Activated CD8-positive, alpha-beta T cell treated with anti-CD3 and anti-CD28 coated beads for 36 hours (primary cell): Measurements from ENCODE around the gene MCMBP. TPM values are rescaled to one million over a fixed set of nuclear protein-coding genes. Genes with fewer than 3 reads are reported as not detected.
"Not testable (repeated sequence)": the region's sequence is repeated elsewhere in the genome, so short reads cannot be mapped to it uniquely, and the experiment has no call there.

Experiments used
- ATAC-seq: fragments of 200-7000 bp; cut with Tn5 transposase; one replicate; pipeline ENCODE4 v1.10.0; 2021; ENCODE audit warnings: mild to moderate bottlenecking, moderate library complexity
- CTCF ChIA-PET: fragments of 350-600 bp; sonication (Branson Sonifier 250); formaldehyde crosslinking; loops from one replicate; lab custom pipeline; 2021; ENCODE audit warnings: antibody characterized with exemption; lab: Charles Lee
- POLR2A ChIA-PET: fragments of 350-600 bp; sonication (Branson Sonifier 250); formaldehyde crosslinking; loops from one replicate; lab custom pipeline; 2021; ENCODE audit warnings: antibody characterized with exemption; lab: Charles Lee
- DNase-seq: peaks from one replicate; pipeline ENCODE4 v3.0.0-alpha.2; 2020
- H3K27ac Mint-ChIP-seq: one replicate; pipeline ENCODE4 v1.8.0; 2021; ENCODE audit warnings: mild to moderate bottlenecking, mixed read lengths
- H3K27me3 Mint-ChIP-seq: one replicate; pipeline ENCODE4 v1.8.0; 2021; ENCODE audit warnings: mixed read lengths
- H3K36me3 Mint-ChIP-seq: one replicate; pipeline ENCODE4 v1.8.0; 2021; ENCODE audit warnings: low read depth, mixed read lengths
- H3K4me1 Mint-ChIP-seq: one replicate; pipeline ENCODE4 v1.8.0; 2021; ENCODE audit warnings: low read depth, mixed read lengths
- H3K4me3 Mint-ChIP-seq: one replicate; pipeline ENCODE4 v1.8.0; 2021; ENCODE audit warnings: mild to moderate bottlenecking, moderate library complexity, mixed read lengths
- H3K9me3 Mint-ChIP-seq: one replicate; pipeline ENCODE4 v1.8.0; 2021; ENCODE audit warnings: mixed read lengths
- intact Hi-C: fragments of 100-400 bp; cut with micrococcal nuclease; formaldehyde crosslinking; loops from one replicate; pipeline ENCODE4 v1.10.0; 2022
- total RNA-seq, 2 experiments: library from RNA; stranded (reverse); gene quantifications; one replicate each; pipeline ENCODE4 v1.2.3, GENCODE V29; 2021
- TF ChIP-seq, protein P1 (sequence below): fragments of 200-600 bp; IDR thresholded peaks from one replicate; pipeline ENCODE4 v1.8.0; 2022; ENCODE audit warnings: antibody characterized with exemption, mild to moderate bottlenecking

MCMBP gene
- total RNA-seq, 2 experiments from 2014 or later, result 86.2 to 90.5 TPM

DNA sequence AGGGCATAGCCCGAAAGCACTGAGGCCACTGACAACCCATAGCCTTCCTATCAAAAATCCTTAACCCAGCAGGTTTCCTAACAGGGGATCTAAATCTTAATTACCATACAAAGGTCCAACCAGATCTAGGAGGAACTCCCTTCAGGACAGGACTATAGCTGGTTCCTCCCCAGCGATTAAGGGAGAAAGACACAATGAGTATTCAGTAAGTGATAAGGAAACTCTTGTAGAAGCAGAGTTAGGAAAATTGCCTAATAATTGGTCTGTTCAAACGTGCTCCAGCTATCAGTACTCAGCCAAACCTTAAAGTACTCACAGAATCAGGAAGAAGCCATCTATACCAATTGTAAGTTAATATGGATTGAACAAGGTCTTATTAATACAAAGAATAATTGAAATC, 16.6 kb upstream of the MCMBP start:
- H3K27me3 Mint-ChIP-seq, H3K4me3 Mint-ChIP-seq, ATAC-seq, H3K27ac Mint-ChIP-seq, DNase-seq, H3K9me3 Mint-ChIP-seq, intact Hi-C loops, CTCF ChIA-PET, H3K36me3 Mint-ChIP-seq: not testable (repeated sequence)
- peaks cover 11% of the 10 kb centered on the region for H3K4me1 Mint-ChIP-seq
- POLR2A ChIA-PET, result interaction anchor here (4.7 kb wide), 1 partner anchor 16 kb away, joined by 38 read pairs; the partner anchor contains the start of gene MCMBP

GRCh38 chr10:119888715-119889114, 16.1 kb upstream of the MCMBP start:
- H3K9me3 Mint-ChIP-seq, H3K36me3 Mint-ChIP-seq, CTCF ChIA-PET, DNase-seq, H3K4me1 Mint-ChIP-seq, intact Hi-C loops, H3K27ac Mint-ChIP-seq, ATAC-seq, H3K4me3 Mint-ChIP-seq, H3K27me3 Mint-ChIP-seq: not testable (repeated sequence)
- POLR2A ChIA-PET, result interaction anchor here (4.7 kb wide), 1 partner anchor 16 kb away, joined by 38 read pairs; the partner anchor contains the start of gene MCMBP

DNA sequence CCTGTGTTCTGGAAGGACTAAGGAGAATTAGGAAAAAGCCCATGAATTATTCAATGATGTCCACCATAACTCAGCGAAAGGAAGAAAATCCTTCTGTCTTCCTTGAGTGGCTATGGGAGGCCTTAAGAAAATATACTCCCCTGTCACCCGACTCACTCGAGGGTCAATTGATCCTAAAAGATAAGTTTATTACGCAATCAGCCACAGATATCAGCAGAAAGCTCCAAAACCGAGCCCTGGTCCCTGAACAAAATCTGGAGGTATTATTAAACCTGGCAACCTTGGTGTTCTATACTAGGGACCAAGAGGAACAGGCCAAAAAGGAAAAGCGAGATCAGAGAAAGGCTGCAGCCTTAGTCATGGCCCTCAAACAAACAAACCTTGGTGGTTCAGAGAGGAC, 13.4 kb upstream of the MCMBP start:
- intact Hi-C loops, H3K9me3 Mint-ChIP-seq, H3K27me3 Mint-ChIP-seq, DNase-seq, H3K36me3 Mint-ChIP-seq, ATAC-seq, H3K4me1 Mint-ChIP-seq, CTCF ChIA-PET, H3K4me3 Mint-ChIP-seq, H3K27ac Mint-ChIP-seq: not testable (repeated sequence)
- POLR2A ChIA-PET, result interaction anchor here (2.0 kb wide), 1 partner anchor 13 kb away, joined by 6 read pairs; no protein-coding TSS in a partner anchor

DNA sequence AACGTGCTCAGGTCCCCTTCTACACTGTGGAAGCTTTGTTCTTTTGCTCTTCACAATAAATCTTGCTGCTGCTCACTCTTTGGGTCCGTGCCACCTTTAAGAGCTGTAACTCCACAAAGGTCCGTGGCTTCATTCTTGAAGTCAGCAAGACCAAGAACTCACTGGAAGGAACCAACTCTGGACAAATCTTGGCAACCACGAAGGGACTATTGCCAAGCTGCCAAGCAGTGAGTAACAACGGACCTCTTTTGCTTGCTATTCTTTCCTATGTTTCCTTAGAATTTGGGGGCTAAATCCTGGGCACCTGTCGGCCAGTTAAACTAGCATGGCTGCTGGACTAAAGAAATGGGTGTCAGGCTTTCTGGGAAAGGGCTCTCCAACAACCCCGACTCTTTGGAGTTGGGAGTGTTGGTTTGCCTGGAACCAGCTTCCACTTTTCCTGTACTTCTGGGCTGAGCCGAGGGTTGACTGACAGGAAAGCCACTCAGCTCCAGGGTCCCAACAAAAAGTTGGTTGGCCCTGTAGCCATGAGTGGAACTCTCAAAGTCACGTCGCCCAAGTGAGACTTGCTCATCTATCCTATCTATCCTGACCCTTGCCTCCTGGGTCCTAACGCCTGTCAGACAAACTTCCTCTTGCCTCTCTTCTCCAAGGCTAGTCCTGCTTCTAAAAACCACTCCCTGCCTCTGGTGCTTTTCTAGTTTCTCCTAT, 11.4 kb upstream of the MCMBP start:
- H3K9me3 Mint-ChIP-seq, H3K27me3 Mint-ChIP-seq, H3K4me1 Mint-ChIP-seq, DNase-seq, H3K36me3 Mint-ChIP-seq, ATAC-seq, H3K4me3 Mint-ChIP-seq, H3K27ac Mint-ChIP-seq, intact Hi-C loops: not testable (repeated sequence)
- POLR2A ChIA-PET, result interaction anchor here (1.0 to 1.6 kb wide), 3 partner anchors 8 to 11 kb away, joined by 3 to 11 read pairs (median 3); partner anchors contain the start of genes MCMBP and SEC23IP
- CTCF ChIA-PET, result interaction anchor here (0.7 to 1.3 kb wide), 3 partner anchors 8 to 24 kb away, joined by 3 to 4 read pairs (median 3); partner anchors contain the start of genes MCMBP and SEC23IP

DNA sequence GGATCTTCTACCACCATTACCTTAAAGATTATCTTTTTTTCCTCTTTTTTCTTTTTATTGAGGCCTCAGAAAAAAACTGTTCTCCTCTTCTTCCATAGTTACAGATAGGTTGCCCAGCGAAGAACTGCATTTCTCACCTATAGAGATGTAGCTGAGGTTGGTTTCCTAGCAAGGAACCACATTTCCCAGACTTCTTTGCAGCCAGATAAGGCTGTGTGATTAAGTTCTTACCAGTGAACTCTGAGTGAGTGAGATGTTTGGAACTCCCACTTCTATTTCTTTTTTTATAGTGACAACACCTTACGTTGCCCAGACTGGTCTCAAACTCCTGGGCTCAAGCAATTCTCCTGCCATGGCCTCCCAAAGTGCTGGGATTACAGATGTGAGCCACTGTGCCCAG, 5.9 kb upstream of the MCMBP start:
- H3K4me3 Mint-ChIP-seq, result no peak overlapping the region
- ChIA-PET POLR2A (no interaction called here), CTCF (no interaction called here)
- H3K27me3 Mint-ChIP-seq, result no peaks in the 10 kb centered on the region
- no peak for DNase-seq
- H3K9me3 Mint-ChIP-seq, result no peaks in the 10 kb centered on the region
- H3K36me3 Mint-ChIP-seq, result no peaks in the 10 kb centered on the region
- TF ChIP-seq, protein P1, sequence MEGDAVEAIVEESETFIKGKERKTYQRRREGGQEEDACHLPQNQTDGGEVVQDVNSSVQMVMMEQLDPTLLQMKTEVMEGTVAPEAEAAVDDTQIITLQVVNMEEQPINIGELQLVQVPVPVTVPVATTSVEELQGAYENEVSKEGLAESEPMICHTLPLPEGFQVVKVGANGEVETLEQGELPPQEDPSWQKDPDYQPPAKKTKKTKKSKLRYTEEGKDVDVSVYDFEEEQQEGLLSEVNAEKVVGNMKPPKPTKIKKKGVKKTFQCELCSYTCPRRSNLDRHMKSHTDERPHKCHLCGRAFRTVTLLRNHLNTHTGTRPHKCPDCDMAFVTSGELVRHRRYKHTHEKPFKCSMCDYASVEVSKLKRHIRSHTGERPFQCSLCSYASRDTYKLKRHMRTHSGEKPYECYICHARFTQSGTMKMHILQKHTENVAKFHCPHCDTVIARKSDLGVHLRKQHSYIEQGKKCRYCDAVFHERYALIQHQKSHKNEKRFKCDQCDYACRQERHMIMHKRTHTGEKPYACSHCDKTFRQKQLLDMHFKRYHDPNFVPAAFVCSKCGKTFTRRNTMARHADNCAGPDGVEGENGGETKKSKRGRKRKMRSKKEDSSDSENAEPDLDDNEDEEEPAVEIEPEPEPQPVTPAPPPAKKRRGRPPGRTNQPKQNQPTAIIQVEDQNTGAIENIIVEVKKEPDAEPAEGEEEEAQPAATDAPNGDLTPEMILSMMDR, result no peak
- no peak for ATAC-seq
- intact Hi-C loops, result no loop called here
- H3K27ac Mint-ChIP-seq, result no peak overlapping the region
- peaks cover 7% of the 10 kb centered on the region for H3K4me1 Mint-ChIP-seq

- DNase-seq (peak; percentile 87), ATAC-seq (peak; percentile 95)
- CTCF ChIA-PET, result interaction anchor here (0.8 to 5.4 kb wide), 7 partner anchors 9 to 186 kb away, joined by 3 to 69 read pairs (median 9); partner anchors contain the start of gene SEC23IP
These were observed 428 bp upstream of the MCMBP start for GRCh38 chr10:119872860-119873681.

More at GRCh38 chr10:119872860-119873681, 428 bp upstream of the MCMBP start:
- Mint-ChIP-seq H3K27me3 (no peaks in the 10 kb centered on the region), H3K36me3 (peaks cover 13% of the 10 kb centered on the region), H3K9me3 (no peaks in the 10 kb centered on the region), H3K27ac (peak overlapping the region; percentile 91), H3K4me3 (peak overlapping the region; percentile 80), H3K4me1 (peaks cover 34% of the 10 kb centered on the region)
- intact Hi-C loops, result loop anchor here (2.0 kb wide), 1 partner anchor 20 kb away; the partner anchor contains the start of gene SEC23IP
- TF ChIP-seq, protein P1, result no peak
- POLR2A ChIA-PET, result interaction anchor here (0.6 to 3.1 kb wide), 25 partner anchors 8 to 269 kb away, joined by 3 to 38 read pairs (median 6); partner anchors contain the start of genes BAG3 and SEC23IP
